Endothelial cell of umbilical vein (primary cell): Measurements from ENCODE around the gene BRD3. TPM values are rescaled to one million over a fixed set of nuclear protein-coding genes. Genes with fewer than 3 reads are reported as not detected.

Source experiments
- BruUV-seq: library from RNA; stranded (reverse); fragments of 400-500 nt; replicated peaks from 2 replicates; lab custom pipeline; 2021; lab: Mats Ljungman, UMichigan
- CTCF ChIA-PET: fragments of 300-600, 350-600 bp; sonication (Branson Sonifier 250); formaldehyde crosslinking; loops from one replicate; lab custom pipeline; 2021; ENCODE audit warnings: antibody characterized with exemption, inconsistent platforms; lab: Charles Lee
- POLR2A ChIA-PET: fragments of 300-600, 350-600 bp; sonication (Branson Sonifier 250); formaldehyde crosslinking; loops from one replicate; lab custom pipeline; 2021; ENCODE audit warnings: antibody characterized with exemption, inconsistent platforms; lab: Charles Lee
- DNase-seq: peaks from one replicate; pipeline ENCODE4 v3.0.0-alpha.2; 2011; ENCODE audit warnings: low read depth, low spot score
- FAIRE-seq: peaks from 2 replicates; lab custom pipeline; 2011; peaks lifted over from hg19 to GRCh38; lab: Jason Lieb, UNC
- H2AFZ ChIP-seq: 2 replicates; pipeline ENCODE4 v1.6.0; 2012; ENCODE audit warnings: low read depth, low read length, control low read depth, inconsistent platforms
- H3K27ac ChIP-seq: 2 replicates; pipeline ENCODE4 v1.5.1; 2011; ENCODE audit warnings: low read depth, mild to moderate bottlenecking, control low read depth, low read length, moderate library complexity; ENCODE audit not compliant: insufficient read depth
- H3K27me3 ChIP-seq, 2 experiments: 2 replicates each; pipeline versions ENCODE4 v1.6.0 to v1.6.1; 2011; ENCODE audit warnings: low read length in 2 of 2, mixed read lengths in 1 of 2; ENCODE audit not compliant: control insufficient read depth in 2 of 2, insufficient read depth in 2 of 2
- H3K36me3 ChIP-seq, 2 experiments: 2 replicates in 1 of 2; 3 replicates in 1 of 2; pipeline ENCODE4 v1.5.1; 2011; ENCODE audit warnings: low read length in 2 of 2, mild to moderate bottlenecking in 1 of 2, moderate library complexity in 1 of 2; ENCODE audit not compliant: control insufficient read depth in 2 of 2, insufficient read depth in 2 of 2; ENCODE audit errors: extremely low read depth in 1 of 2
- H3K4me1 ChIP-seq: 3 replicates; pipeline ENCODE4 v1.5.1; 2011; ENCODE audit warnings: mild to moderate bottlenecking, low read length; ENCODE audit not compliant: control insufficient read depth, insufficient read depth; ENCODE audit errors: extremely low read depth
- H3K4me2 ChIP-seq: 2 replicates; pipeline ENCODE4 v1.6.1; 2011; ENCODE audit warnings: low read length, control low read depth, mixed read lengths; ENCODE audit not compliant: insufficient read depth
- H3K4me3 ChIP-seq, 3 experiments: fragments of 200-600 bp in 1 of 3; sonication (generic), shearing (Covaris generic) in 1 of 3; replicated peaks in 1 of 3; 2 replicates each; pipeline ENCODE4 v1.5.1; 2011 to 2016; ENCODE audit warnings: control low read depth in 3 of 3, low read length in 3 of 3, mild to moderate bottlenecking in 2 of 3, inconsistent platforms in 1 of 3, low read depth in 1 of 3, moderate library complexity in 1 of 3; ENCODE audit not compliant: insufficient read depth in 1 of 3
- H3K79me2 ChIP-seq: 2 replicates; pipeline ENCODE4 v1.6.0; 2012; ENCODE audit warnings: low read length, inconsistent platforms; ENCODE audit not compliant: control insufficient read depth, insufficient read depth
- H3K9ac ChIP-seq: replicated peaks from 2 replicates; pipeline ENCODE3; 2011; ENCODE audit warnings: low read length, control low read depth; ENCODE audit not compliant: insufficient read depth; ENCODE audit errors: extremely low read depth
- H3K9me1 ChIP-seq: replicated peaks from 3 replicates; pipeline ENCODE4 v1.6.0; 2011; ENCODE audit warnings: mild to moderate bottlenecking, low read length; ENCODE audit not compliant: control insufficient read depth, insufficient read depth; ENCODE audit errors: extremely low read depth
- H3K9me3 ChIP-seq: replicated peaks from 2 replicates; pipeline ENCODE4 v1.5.1; 2012; ENCODE audit warnings: low read length, inconsistent platforms; ENCODE audit not compliant: control insufficient read depth, insufficient read depth
- H4K20me1 ChIP-seq: replicated peaks from 2 replicates; pipeline ENCODE3; 2011; ENCODE audit warnings: mild to moderate bottlenecking, low read length; ENCODE audit not compliant: control insufficient read depth, insufficient read depth; ENCODE audit errors: extremely low read depth
- CTCF ChIP-seq, 2 donors: IDR thresholded peaks; 1 replicate in 1 of 2; 2 replicates in 1 of 2; pipeline ENCODE4 v1.5.1; 2011; ENCODE audit warnings: low read length in 2 of 2, mild to moderate bottlenecking in 2 of 2, moderate library complexity in 2 of 2, control low read depth in 1 of 2, inconsistent platforms in 1 of 2, low read depth in 1 of 2; ENCODE audit not compliant: insufficient read depth in 1 of 2; ENCODE audit errors: extremely low read depth in 1 of 2
- FOS ChIP-seq: IDR thresholded peaks from 2 replicates; pipeline ENCODE4 v1.6.1; 2011; ENCODE audit warnings: mild to moderate bottlenecking, low read length, moderate library complexity, borderline replicate concordance; ENCODE audit not compliant: insufficient read depth
- JUN ChIP-seq: IDR thresholded peaks from 2 replicates; pipeline ENCODE4 v1.6.1; 2011; ENCODE audit warnings: borderline replicate concordance, low read depth; ENCODE audit not compliant: insufficient read length, insufficient read depth
- POLR2AphosphoS5 ChIP-seq: IDR thresholded peaks from 2 replicates; pipeline ENCODE4 v1.6.1; 2012; ENCODE audit warnings: low read depth, mild to moderate bottlenecking, control low read depth, low read length, moderate library complexity; ENCODE audit not compliant: insufficient read depth
- dilution Hi-C: fragments of 300-500 bp; cut with MboI; formaldehyde crosslinking; loops from one replicate; pipeline ENCODE4 v1.15.0; 2019; ENCODE audit warnings: low sequenced_read_pairs; ENCODE audit not compliant: extremely low pct_ligation_motif_present
- intact Hi-C: fragments of 100-400 bp; cut with micrococcal nuclease; formaldehyde crosslinking; loops from one replicate; pipeline ENCODE4 v1.10.0; 2022
- polyA plus RNA-seq, 4 experiments: library from polyadenylated mRNA; depleted of rRNA in 3 of 4; stranded (reverse) in 3 of 4; unstranded in 1 of 4; fragments of >200 nt; gene quantifications; 2 replicates each; pipeline versions ENCODE4 v1.2.1 to v1.2.3, GENCODE V29; 2011 to 2012; ENCODE audit warnings: missing spikeins in 1 of 4
- total RNA-seq: library from RNA; stranded (reverse); gene quantifications from 2 replicates; pipeline ENCODE4 v1.2.3, GENCODE V29; 2021

BRD3 gene
- total and polyA plus RNA-seq, 2 donors (not counting 3 experiments of a cell fraction or from before 2014, with no cell fraction given), result 10.5 to 47.1 TPM

DNA sequence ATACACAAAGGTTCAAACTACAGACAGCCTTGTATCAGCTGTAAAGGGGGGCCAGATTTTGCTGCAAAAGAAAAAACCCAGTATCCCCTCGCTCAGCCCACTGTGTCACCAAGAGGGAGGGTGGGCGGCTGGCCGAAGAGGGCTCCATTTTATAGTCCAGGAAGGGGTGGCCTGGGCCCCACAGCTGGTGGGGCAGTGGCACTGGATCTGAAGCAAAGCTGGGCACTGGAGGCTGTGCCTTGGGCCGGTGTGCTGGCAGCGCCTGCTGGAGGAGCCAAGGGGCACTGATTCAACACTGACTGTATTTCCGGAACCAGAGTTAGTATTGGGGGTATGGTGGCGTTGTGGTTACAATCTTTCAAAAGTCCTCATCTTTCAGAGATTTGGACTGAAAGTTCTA, 9.1 kb downstream of the BRD3 start:
- no peaks in the 10 kb centered on the region for H3K9me1 ChIP-seq
- peaks cover 88% of the 10 kb centered on the region for H3K79me2 ChIP-seq
- no peaks in the 10 kb centered on the region for H3K27me3 ChIP-seq
- ChIA-PET POLR2A (no interaction called here), CTCF (no interaction called here)
- H3K4me1 ChIP-seq, result peaks cover 8% of the 10 kb centered on the region
- H3K36me3 ChIP-seq, result peaks cover 0 to 3% of the 10 kb centered on the region in 2 experiments
- H3K4me3 ChIP-seq, result no peak overlapping the region
- dilution Hi-C loops, result no loop called here
- TF ChIP-seq CTCF (IDR thresholded peaks at IDR 0.05; ENCODE audit: extremely low read depth in 1 of 2, insufficient read depth in 1 of 2, low read depth in 1 of 2, low read length in 2 of 2) (no peak), JUN (peak; percentile 8), POLR2AphosphoS5 (peak; percentile 48), FOS (peak; percentile 57)
- H2AFZ ChIP-seq, result no peak overlapping the region
- BruUV-seq, result no TSS peak
- H3K27ac ChIP-seq, result peak overlapping the region; percentile 19
- peak overlapping the region; percentile 26 for H3K4me2 ChIP-seq
- H3K9ac ChIP-seq, result no peak overlapping the region
- no peaks in the 10 kb centered on the region for H3K9me3 ChIP-seq
- H4K20me1 ChIP-seq, result no peaks in the 10 kb centered on the region
- DNase-seq (peak; percentile 25), FAIRE-seq (peak; percentile 66)
- intact Hi-C loops, result no loop called here
